Measurements from ENCODE around the gene SIK3.

DNA sequence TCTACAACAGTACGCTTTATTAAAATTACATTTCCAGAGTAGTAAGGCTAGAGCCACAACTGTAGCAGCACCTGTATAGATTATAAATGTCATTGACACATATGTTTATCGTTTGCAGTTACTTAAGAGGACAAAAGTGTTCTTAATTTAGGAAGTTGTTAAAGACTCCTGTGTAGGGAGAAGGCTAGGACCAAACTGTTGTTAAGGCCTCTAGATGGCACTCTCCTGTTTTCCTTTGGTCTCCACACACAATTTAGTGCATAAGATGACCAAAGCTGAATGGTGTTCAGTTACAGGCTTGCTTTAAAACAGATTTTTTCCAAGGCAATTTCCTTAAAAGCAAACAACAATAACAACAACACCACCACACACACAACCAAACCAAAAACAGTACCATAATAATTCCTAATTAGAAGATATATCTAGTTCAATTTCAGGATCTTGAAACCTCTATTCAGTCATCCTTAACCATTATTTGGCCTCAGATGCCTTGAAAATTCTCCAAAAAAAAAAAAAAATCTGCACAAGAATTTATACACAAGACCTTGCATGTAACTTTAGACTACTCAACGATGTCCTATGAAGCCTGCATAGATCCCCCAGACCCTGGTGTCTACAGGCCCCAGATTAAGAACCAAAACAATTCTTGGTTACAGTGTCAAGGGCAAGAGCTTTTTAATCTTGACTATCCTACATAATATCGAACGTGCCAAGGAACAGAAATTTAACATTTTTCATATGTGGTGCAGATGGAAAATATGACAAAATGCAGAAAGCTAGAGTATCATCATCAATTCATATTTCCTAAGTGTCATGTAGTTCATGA is 218.2 kb downstream of the SIK3 start:
- TF ChIP-seq, protein P1, sequence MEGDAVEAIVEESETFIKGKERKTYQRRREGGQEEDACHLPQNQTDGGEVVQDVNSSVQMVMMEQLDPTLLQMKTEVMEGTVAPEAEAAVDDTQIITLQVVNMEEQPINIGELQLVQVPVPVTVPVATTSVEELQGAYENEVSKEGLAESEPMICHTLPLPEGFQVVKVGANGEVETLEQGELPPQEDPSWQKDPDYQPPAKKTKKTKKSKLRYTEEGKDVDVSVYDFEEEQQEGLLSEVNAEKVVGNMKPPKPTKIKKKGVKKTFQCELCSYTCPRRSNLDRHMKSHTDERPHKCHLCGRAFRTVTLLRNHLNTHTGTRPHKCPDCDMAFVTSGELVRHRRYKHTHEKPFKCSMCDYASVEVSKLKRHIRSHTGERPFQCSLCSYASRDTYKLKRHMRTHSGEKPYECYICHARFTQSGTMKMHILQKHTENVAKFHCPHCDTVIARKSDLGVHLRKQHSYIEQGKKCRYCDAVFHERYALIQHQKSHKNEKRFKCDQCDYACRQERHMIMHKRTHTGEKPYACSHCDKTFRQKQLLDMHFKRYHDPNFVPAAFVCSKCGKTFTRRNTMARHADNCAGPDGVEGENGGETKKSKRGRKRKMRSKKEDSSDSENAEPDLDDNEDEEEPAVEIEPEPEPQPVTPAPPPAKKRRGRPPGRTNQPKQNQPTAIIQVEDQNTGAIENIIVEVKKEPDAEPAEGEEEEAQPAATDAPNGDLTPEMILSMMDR (IDR thresholded peaks at IDR 0.05): peak in 3 of 4 experiments; percentile 57 to 67 (median 62)
- no peak for TF ChIP-seq POLR2A (IDR thresholded peaks at IDR 0.05)

Data from prostate gland (tissue), 2 donors.